HG03175 (cell line): ENCODE data around the gene CRB2.
A peak's percentile ranks its signal among the peaks of the same experiment; 100 is the strongest.
"Not testable (repeated sequence)": the region's sequence is repeated elsewhere in the genome, so short reads cannot be mapped to it uniquely, and the experiment has no call there.

ENCODE experiments used
- ATAC-seq: cut with Tn5 transposase; IDR thresholded peaks from one replicate; pipeline ENCODE4 v1.9.1; 2021; ENCODE audit warnings: mild to moderate bottlenecking, moderate library complexity; ENCODE audit not compliant: unreplicated experiment

CRB2 gene

DNA sequence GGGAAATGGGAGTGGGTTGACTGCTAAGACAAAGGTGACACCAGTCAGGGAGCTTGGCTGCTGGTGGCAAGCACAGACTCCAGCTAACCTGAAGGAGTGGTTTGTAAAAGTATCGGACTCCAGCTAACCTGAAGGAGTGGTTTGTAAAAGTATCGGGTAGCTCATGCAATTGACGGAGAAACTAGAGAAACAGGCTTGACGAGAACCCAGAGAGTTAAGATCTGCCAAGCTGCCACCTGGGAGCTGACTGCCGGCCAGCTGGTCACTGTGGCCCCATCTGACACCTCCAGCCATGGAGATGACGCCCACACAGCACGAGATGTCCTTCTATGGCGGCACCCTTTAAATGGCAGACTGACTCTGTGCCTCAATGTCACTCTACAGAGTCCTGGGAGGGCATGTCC is 28.3 kb upstream of the CRB2 start:
- ATAC-seq = no peak

DNA sequence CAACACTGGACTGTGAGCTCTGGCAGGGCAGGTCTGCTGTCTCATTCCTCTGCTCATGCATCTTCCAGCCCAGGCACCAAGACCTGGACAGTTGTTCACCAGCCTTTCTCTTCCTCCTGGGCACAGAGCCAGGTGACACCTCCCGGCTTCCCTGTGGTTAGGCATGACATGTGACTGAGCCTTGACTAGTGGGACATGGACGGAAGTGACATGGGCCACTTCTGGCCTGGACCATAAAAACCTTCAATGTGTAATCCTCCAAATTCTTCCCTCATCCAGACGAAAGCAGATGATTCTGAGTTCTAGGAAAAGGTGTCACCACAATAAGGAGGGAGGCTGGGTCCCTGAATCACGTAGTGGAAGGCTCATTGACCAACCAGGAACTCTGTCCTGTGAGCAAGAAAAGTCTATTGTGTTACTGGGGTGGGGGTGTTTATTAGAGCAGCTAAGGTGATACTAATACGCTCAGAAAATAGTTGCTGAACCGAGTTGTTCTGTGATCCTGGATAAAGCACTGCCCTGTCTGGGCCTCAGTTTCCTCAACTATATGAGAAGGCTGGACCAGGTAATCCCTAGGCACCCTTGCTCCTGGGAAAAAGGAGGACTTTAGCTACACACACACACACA is 26.6 kb upstream of the CRB2 start:
- no peak for ATAC-seq

DNA sequence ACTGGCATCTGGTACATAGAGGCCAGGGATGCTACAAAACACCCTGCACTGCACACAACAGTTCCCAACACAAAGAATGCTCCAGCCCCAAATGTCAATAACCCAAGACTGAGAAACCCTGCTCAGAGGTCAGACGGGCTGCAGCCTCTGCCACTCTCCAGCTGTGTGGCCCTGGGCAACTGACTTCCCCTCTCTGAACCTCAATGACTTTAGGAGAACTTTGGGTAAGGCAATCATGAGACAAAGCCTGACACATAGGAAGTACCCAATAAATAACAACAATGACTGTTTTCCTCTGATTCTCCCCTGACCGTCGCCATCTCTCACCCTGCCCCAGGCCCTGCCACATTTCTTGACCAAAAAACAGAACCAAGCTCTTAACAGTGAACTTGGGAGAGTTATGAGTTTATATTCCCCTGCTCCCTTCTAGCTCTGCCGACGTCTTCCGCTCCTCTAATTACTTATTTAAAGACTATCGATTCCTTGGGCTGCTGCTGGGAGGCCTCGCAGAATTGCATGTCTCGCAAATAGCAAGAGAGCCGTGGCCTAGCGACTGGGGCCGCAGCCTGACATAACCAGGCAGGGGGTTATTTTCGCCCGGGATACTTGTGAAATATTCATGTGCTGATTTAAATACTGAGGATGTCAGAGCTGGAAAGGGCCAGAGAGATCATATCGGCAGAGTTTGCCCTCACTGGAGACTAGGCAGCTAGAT is 24.5 kb upstream of the CRB2 start:
- ATAC-seq = no peak

DNA sequence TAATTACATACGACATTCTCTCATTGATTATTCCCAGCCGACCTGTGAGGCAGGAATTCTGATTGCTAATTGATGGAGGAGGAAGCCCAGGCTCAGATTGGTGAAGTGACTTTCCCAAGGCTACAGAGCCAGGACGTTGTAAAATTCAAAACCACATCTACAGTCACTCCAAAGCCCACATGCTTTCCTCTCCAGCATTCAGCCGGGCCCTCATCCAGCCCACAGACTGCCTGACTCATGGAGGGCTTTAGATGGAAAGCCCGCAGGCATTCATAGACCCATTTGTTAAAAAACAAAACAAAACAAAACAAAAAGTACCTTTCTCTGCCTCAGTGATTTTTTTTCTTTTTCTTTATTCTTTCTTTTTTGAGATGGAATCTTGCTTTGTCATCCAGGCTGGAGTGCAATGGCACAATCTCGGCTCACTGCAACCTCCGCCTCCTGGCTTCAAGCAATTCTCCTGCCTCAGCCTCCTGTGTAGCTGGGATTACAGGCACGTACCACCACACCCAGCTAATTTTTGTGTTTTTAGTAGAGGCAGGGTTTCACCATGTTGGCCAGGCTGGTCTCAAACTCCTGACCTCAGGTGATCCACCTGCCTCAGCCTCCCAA is 22.8 kb upstream of the CRB2 start:
- not testable (repeated sequence) for ATAC-seq

DNA sequence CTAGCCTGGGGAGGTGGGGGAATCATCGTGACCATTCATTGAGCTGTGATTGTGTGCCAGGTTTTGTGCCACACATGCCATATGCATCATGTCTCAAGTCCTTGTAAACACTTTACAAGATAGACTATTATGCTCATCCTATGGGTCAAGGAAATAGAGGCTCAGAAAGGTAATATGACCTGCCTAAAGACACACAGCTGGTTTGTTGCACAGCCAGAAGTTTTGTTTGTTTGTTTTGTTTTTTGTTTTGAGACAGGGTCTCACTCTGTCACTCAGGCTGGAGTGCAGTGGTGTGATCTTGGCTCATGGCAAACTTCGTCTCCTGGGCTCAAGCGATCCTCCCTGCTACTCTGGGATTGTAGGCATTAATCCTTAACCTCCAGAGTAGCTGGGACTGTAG is 21.4 kb upstream of the CRB2 start:
- ATAC-seq = no peak

DNA sequence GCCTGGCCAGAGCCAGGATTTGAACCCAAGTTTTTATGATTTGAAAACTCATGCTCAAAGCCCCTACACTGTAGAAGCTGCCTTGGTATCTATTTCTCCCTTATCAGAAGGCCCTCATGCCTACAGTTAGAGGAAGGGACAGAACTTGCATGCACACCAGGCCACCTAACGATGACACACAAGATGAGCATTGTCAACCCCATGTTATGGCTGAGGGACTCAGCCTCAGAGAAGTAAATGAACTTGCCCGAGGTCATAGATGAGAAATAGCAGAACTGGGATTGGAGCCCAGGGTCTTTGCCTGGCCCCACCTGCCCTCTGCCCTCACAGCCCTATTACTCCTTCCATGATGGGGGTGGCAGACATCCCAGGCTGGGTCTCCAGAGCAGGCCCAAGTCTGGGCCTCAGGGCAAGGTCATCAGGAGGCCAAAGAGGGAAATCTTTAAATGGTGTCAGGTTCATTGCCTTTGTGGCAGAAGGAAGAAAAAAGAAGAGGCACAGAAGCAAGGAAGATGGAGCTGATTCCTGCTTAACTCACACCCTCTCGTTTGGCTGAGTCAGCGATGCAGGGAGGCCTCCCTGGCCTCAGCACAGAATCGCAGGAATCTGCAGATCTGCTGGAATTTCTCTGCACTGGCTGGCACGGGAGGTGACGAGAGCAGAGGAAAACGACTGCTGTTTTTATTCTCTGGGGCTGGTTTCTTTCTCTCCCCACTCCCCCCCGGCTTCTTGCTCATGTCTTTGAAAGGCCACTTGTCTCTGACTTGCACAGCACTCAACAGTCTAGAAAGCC is 20.6 kb upstream of the CRB2 start:
- ATAC-seq = no peak

DNA sequence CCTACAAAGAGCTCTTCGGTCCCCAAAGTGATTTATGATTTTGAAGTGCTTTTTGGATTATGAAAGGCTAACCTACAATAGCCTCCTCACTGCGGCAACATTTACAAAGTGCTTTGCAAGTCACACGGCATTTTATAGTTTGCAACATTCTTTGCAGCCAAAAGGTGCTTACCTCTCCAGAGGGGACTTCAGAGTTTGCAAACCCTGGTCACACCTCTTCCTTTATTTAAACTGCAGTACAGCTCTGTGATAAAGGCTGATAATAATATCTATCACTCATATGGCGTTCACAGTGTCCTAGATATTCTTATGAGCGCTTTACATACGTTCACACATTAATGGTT is 20.0 kb upstream of the CRB2 start:
- ATAC-seq = no peak

DNA sequence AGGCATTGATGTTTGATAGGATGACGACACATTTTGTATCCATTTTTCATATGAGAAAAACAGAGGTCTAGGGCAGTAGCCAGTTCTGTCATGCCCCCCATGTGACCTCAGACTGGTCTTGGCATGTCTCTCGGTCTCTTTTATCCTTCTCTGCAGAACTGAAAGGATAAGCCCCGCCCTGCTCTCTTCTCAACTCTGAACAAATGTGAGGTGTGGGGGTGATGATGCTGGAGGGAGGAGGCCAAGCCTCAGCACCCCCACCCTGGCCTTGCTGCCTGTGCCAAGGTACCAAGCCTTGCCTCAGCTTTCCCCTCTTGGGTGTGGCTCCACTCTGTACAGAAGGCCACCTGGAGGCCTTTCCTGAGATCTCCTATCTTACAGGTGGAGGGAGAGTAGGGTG is 19.5 kb upstream of the CRB2 start:
- no peak for ATAC-seq

DNA sequence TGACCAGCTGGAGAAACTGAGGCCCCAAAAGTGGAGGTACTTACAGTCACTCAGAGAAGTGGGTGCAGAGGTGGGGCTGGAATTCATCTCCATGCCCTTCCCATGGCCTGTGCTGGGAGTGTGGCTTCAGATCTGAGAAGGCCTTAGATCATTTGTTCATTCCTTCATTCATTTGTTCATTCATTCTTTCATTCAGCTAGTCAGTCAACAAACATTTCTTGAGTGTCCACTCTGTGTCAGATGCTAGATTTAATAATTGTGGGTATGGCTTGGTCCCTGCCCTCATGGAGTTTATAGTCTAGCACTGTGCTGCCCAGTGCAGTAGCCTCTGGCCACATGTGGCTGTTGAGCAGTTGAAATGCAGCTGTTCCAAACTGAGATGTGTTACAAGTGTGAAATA is 19.0 kb upstream of the CRB2 start:
- ATAC-seq = no peak

DNA sequence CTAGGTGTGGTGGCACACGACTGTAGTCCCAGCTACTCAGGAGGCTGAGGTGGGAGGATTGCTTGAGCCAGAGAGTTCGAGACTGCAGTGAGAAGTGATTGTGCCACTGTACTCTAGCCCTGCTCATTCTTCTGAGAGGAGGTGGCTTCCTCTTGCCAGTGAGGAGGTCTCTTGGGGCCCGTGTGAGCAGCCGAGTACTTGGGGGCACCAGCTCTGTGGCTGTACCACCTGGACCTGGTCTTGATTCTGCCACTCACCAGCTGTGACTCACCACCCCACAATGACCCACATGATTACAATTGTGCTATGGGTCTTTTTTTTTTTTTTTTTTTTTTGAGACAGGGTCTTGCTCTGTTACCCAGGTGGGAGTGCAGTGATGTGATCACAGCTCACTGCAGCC is 18.0 kb upstream of the CRB2 start:
- no peak for ATAC-seq

DNA sequence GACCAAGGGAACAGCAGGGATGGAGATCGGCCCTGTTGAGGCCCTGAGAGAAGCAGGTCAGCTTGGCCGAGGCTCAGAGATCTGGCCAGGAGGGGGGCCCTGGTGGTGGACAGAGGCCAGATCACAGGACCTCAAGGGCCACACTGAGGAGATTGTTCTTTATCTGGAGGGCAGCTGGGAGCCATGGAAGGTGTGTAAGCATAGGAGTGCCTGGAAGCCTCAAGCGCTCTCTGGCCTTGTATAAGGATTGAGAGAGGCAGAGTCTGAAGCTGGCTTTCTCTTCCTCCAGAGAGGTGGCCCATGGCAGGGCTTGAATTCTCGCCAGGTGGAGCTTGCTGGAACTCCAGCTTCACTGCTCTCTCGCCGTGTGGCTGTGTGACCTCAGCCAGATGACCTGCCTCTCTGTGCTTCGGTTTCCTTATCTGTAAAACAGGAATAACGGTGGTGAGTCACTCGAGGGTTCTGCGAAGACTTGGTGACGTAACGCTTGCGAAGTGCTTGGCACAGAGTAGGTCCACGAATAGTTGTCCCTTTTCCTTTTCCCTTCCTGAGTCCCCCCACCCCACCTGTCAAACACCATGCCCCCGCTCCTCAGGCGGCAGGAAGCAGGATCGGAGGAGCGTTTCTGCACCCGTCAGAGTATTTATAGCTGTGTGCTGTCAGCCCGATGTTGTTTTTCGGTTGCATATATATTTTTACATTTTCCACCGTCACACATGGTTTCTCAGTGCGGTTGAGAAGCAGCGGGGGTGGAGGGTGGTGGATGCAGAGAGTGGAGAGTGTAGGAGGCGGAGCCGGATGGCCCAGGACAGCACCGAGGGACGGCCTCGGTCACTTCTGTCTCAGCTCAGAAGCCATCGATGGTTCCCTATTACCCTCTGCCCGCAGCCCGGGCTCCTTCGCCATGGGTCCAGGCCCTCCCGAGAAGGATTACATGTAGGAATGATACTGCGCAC is 17.0 kb upstream of the CRB2 start:
- peak; percentile 68 for ATAC-seq

DNA sequence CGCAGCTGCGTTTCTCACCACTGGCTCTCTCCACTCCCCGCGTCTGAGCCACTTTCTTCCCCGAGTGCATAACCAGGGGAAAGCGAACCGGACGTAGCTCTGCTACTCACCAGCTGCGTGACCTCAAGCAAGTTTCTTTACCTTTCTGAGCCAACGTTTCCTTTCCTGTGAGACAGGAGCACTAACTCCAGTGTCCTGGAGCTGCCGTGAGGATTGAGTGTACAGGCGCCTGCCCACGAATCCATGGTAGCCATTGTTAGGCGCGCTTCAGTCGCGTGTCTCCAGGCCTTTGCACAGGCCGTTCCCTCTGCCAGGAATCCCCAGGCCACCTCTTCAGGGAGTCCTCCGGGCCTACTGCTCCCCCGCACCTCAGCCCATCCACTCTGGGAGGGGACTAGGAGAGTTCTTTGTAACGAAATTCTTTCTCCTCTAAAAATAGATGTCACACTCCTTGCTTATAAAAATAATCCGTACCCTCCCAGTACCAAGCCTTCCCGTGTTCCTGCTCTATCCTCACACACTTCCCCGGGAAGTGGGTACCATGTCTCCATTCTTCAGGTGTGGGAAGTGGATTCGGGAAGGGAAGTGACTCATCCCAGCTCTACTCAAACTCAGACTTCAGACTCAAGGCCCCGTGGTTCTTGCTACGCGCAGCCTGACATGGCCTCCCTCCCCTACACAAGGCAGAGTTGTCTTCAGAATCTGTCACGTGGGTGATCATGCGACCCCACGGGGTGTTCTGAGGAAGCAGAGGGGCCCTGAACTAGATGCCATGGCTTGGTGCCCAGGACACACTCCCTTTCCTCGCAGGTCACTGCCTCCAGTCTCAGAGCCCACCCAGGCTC is 16.1 kb upstream of the CRB2 start:
- peak; percentile 39 for ATAC-seq

DNA sequence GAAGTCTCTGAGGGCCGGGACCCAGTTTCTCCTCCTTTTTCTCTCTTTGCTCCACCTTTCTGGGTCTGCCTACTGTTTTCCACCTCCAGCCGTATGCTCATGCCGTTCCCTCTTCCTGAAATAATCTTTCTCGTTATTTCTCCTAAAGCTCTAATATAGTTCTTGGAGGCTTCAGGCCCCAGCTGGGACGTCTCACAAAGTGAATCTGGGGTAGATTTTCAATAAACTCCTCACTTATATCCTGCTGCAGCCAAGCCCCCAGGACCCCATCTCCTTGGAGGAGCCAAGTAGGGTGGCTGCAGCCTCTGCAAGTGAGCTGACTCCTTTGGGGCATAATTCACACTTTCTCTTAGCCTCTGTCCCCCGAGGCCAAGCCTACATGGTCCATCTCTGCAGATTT is 14.2 kb upstream of the CRB2 start:
- no peak for ATAC-seq

DNA sequence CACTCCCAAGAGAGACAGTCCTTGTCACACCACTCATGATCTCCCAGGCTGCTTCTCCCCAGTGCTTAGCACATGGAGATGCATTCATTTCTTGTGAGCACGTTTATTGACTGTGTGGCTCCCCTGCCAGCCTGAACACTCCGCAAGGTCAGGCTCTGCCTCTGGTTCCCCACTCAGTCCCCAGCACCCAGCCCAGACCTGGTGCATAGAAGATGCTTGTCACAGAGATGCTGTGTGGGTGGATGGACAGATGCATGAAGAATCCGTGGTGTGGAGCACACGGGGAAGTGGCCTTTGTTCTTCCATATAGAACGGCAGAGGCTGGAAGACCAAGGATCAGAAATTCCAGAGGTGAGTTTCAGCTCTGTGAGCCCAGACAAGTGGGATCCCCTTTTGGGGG is 13.8 kb upstream of the CRB2 start:
- no peak for ATAC-seq

DNA sequence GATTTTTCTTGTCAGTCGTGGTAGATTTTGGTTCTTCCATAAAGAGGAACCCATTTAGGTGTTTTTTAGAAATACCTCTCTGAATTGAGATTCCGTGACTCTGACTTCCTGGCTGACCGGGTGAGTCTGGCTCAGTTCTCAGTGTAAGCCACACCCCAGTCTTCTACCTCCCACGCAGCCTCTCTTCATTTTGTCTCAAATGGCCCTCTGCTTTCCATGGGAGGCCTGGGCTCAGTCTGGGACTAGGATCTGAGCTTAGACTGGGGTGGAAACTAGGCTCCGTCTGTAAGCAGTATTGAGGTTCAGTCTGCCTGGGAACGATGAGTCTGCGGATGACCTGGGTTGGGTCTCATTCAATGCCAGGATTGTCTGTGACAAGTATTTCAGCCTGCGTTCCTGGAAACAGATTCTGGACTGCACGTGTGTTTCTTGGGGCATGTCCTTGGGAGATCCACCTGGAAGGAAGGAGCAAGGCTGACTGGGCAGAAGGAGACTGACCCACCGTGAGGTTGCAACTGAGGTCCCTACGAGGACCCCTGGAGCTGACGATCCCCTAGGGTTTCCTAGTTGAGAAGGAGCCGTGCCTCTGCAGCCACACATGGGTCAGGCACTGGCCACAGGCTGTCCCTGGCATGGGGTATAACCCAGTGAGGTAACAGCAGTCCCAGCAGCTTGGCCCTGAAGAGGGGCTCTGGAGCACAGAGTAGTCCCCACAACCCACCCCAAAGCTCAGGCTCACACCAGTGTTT is 12.4 kb upstream of the CRB2 start:
- ATAC-seq = peak; percentile 28

DNA sequence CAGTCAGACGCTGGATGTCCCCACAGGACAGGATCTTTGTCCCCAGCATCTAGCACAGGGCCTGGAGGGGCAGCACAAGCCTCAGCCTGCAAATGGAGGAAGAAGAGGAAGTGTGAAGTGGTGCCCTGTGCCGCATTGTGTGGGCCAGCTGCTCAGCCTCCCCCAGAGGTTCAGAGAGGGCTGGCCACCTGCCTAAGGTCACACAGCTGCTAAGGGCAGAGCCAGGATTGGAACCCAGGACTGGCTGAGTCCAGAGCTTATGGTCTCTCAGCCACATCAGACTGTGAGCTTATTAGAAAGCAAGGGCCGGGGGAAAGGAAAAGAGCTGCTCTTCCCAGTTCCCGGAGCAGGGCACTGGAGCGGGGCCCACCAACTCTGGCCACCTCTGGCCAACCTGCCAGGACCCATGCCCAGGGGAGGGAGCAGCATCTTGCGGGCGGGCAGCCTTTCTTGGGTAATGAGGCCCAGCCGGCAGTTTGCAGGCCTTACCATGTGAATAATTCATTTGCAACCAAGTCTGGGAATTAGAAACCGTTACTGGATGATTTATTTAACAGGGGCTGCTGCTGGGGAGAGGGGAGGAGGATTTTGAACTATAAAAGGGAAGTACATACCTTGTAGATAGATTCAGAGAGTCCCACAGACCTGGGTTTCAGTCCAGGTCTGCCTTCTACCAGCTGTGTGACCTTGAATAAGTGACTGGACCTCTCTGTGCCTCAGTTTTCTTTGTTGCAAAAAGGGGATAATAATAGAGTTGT is 11.6 kb upstream of the CRB2 start:
- no peak for ATAC-seq

DNA sequence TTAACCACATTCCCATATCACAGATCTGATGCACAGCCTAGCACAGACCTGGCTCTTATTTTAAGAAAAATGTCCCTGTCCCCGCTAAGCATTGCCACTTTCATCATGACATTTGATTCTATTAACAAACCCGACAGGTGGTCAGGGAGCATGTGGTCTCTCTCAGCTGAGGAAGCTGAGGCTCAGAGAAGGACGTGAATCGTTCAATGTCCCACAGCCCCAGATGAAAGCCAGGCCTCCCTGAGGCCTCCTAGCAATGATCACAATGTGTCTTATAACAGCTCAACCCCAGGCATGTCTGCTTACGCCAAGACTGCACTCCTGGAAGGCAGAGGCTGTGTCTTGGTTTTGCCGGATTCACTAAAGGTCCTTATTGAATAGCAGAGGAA is 10.4 kb upstream of the CRB2 start:
- ATAC-seq = no peak

DNA sequence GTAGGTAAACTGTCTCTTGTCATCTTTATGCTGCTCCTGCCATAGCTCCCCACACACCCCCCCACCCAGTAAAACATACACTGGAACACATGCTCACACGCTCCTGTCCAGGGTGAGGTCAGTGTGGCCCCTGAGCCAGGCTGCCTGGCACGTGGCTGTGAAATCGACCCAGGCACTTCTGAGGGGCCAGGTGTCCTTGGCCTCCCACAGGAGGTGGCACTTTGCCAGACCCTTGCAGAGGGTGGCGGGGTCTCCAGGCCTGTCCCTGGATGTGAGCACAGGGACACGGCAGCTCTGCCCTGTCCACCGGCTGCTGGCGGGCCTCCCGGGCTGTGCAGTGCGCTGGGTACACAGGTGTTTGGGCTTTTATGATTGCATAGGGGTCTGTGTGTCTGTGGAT is 10.0 kb upstream of the CRB2 start:
- no peak for ATAC-seq
